IMR-90 (cell line): Measurements from ENCODE around the gene CDH23. TPM values are rescaled to one million over a fixed set of nuclear protein-coding genes. Genes with fewer than 3 reads are reported as not detected.

Source experiments
- ATAC-seq: fragments of 200-7000 bp; cut with Tn5 transposase; 2 replicates; pipeline ENCODE4 v1.9.1; 2020; ENCODE audit warnings: low read depth, mild to moderate bottlenecking, moderate library complexity
- BruUV-seq: library from RNA; stranded (reverse); fragments of 400-500 nt; replicated peaks from 2 replicates; lab custom pipeline; 2021; lab: Mats Ljungman, UMichigan
- CTCF ChIA-PET: fragments of 300-600 bp; formaldehyde crosslinking; extraction: SDS; loops from one replicate; lab custom pipeline; 2021; ENCODE audit warnings: antibody characterized with exemption; lab: Yijun Ruan, JAX
- POLR2A ChIA-PET: fragments of 300-600 bp; sonication (Branson Sonifier 250); formaldehyde crosslinking; loops from one replicate; lab custom pipeline; 2022; ENCODE audit warnings: antibody characterized with exemption; ENCODE audit not compliant: unreplicated experiment; lab: Charles Lee
- DNase-seq: peaks from one replicate; pipeline ENCODE4 v3.0.0; 2013
- H2AFZ ChIP-seq: replicated peaks from 2 replicates; pipeline ENCODE3; 2013; ENCODE audit warnings: low read length, mild to moderate bottlenecking; ENCODE audit not compliant: poor library complexity
- H2AK5ac ChIP-seq: 2 replicates; pipeline ENCODE4 v1.6.1; 2013; ENCODE audit warnings: low read depth, low read length, inconsistent platforms
- H2AK9ac ChIP-seq: replicated peaks from 2 replicates; pipeline ENCODE3; 2013; ENCODE audit warnings: mild to moderate bottlenecking, low read depth, low read length, moderate library complexity; ENCODE audit not compliant: poor library complexity
- H2BK120ac ChIP-seq: 2 replicates; pipeline ENCODE4 v1.6.1; 2013; ENCODE audit warnings: low read depth, low read length, inconsistent platforms
- H2BK15ac ChIP-seq: 3 replicates; pipeline ENCODE4 v1.6.1; 2013; ENCODE audit warnings: low read depth, low read length, inconsistent platforms
- H2BK20ac ChIP-seq: 2 replicates; pipeline ENCODE4 v1.6.1; 2013; ENCODE audit warnings: low read depth, mild to moderate bottlenecking, inconsistent platforms, low read length, moderate library complexity
- H2BK5ac ChIP-seq: 2 replicates; pipeline ENCODE4 v1.6.1; 2013; ENCODE audit warnings: mild to moderate bottlenecking, low read depth, low read length, inconsistent platforms; ENCODE audit not compliant: poor library complexity, severe bottlenecking
- H3K14ac ChIP-seq: replicated peaks from 2 replicates; pipeline ENCODE4 v1.6.1; 2013; ENCODE audit warnings: low read depth, low read length, inconsistent platforms
- H3K18ac ChIP-seq: 2 replicates; pipeline ENCODE4 v1.6.1; 2013; ENCODE audit warnings: low read depth, low read length, control low read depth
- H3K23ac ChIP-seq: 2 replicates; pipeline ENCODE4 v1.6.1; 2013; ENCODE audit warnings: low read depth, low read length, inconsistent platforms
- H3K27ac ChIP-seq: 2 replicates; pipeline ENCODE4 v1.5.1; 2013; ENCODE audit warnings: mild to moderate bottlenecking, control low read depth, low read length; ENCODE audit not compliant: insufficient read depth
- H3K27me3 ChIP-seq: 2 replicates; pipeline ENCODE4 v1.6.1; 2013; ENCODE audit warnings: low read length; ENCODE audit not compliant: control insufficient read depth, insufficient read depth
- H3K36me3 ChIP-seq: 2 replicates; pipeline ENCODE4 v1.6.1; 2013; ENCODE audit warnings: low read length, mixed read lengths; ENCODE audit not compliant: control insufficient read depth, insufficient read depth
- H3K4ac ChIP-seq: 2 replicates; pipeline ENCODE4 v1.6.1; 2013; ENCODE audit warnings: low read depth, low read length, inconsistent platforms
- H3K4me1 ChIP-seq: 2 replicates; pipeline ENCODE4 v1.6.1; 2013; ENCODE audit warnings: low read length, mixed read lengths; ENCODE audit not compliant: control insufficient read depth, insufficient read depth
- H3K4me2 ChIP-seq: 2 replicates; pipeline ENCODE4 v1.6.1; 2013; ENCODE audit warnings: low read depth, mild to moderate bottlenecking, control low read depth, low read length, moderate library complexity
- H3K4me3 ChIP-seq: 2 replicates; pipeline ENCODE4 v1.5.1; 2013; ENCODE audit warnings: low read depth, mild to moderate bottlenecking, control low read depth, low read length, moderate library complexity; ENCODE audit not compliant: insufficient read depth
- H3K56ac ChIP-seq: 2 replicates; pipeline ENCODE4 v1.6.1; 2013; ENCODE audit warnings: low read length, inconsistent platforms; ENCODE audit not compliant: insufficient read depth; ENCODE audit errors: extremely low read depth
- H3K79me1 ChIP-seq, 2 experiments: 2 replicates each; pipeline ENCODE4 v1.6.1; 2013; ENCODE audit warnings: low read length in 2 of 2, inconsistent platforms in 1 of 2, low read depth in 1 of 2
- H3K9ac ChIP-seq: 2 replicates; pipeline ENCODE4 v1.6.1; 2013; ENCODE audit warnings: low read depth, low read length, control low read depth
- H3K9me1 ChIP-seq: 2 replicates; pipeline ENCODE4 v1.6.1; 2013; ENCODE audit warnings: low read length, inconsistent platforms; ENCODE audit not compliant: insufficient read depth
- H3K9me3 ChIP-seq: 2 replicates; pipeline ENCODE4 v1.6.1; 2013; ENCODE audit warnings: low read length; ENCODE audit not compliant: control insufficient read depth, insufficient read depth
- H4K20me1 ChIP-seq: 2 replicates; pipeline ENCODE4 v1.6.1; 2013; ENCODE audit warnings: low read length, inconsistent platforms; ENCODE audit not compliant: insufficient read depth
- H4K5ac ChIP-seq: 2 replicates; pipeline ENCODE4 v1.6.1; 2013; ENCODE audit warnings: mild to moderate bottlenecking, low read depth, low read length, control low read depth
- H4K8ac ChIP-seq, 2 experiments: 2 replicates each; pipeline ENCODE4 v1.6.1; 2013; ENCODE audit warnings: low read depth in 2 of 2, low read length in 2 of 2, control low read depth in 1 of 2, inconsistent platforms in 1 of 2
- H4K91ac ChIP-seq: 2 replicates; pipeline ENCODE4 v1.6.1; 2013; ENCODE audit warnings: low read depth, low read length, inconsistent platforms; ENCODE audit not compliant: insufficient read depth
- BHLHE40 ChIP-seq: fragments of 150-350 bp; IDR thresholded peaks from 2 replicates; pipeline ENCODE4 v1.6.1; 2016; ENCODE audit warnings: mild to moderate bottlenecking, low read depth, low read length
- CTCF ChIP-seq: conservative IDR thresholded peaks from 2 replicates; pipeline ENCODE4 v1.5.1; 2012; ENCODE audit warnings: mild to moderate bottlenecking, low read depth, low read length, improper control_type of control experiment
- ELK1 ChIP-seq: fragments of 150-350 bp; IDR thresholded peaks from 2 replicates; pipeline ENCODE4 v1.6.1; 2016; ENCODE audit warnings: low read depth, mild to moderate bottlenecking, low read length, moderate library complexity, borderline replicate concordance
- MAFK ChIP-seq: IDR thresholded peaks from 2 replicates; pipeline ENCODE4 v1.6.1; 2012; ENCODE audit warnings: low read depth, low read length, improper control_type of control experiment
- MAZ ChIP-seq: IDR thresholded peaks from 2 replicates; pipeline ENCODE4 v1.6.1; 2012; ENCODE audit warnings: low read depth, mild to moderate bottlenecking, low read length, improper control_type of control experiment, moderate library complexity, borderline replicate concordance
- MXI1 ChIP-seq: IDR thresholded peaks from 2 replicates; pipeline ENCODE4 v1.6.1; 2012; ENCODE audit warnings: low read depth, mild to moderate bottlenecking, low read length, moderate library complexity, borderline replicate concordance
- NFE2L2 ChIP-seq: fragments of 150-350 bp; IDR thresholded peaks from 2 replicates; pipeline ENCODE4 v1.6.1; 2016; ENCODE audit warnings: low read depth, mild to moderate bottlenecking, low read length
- RCOR1 ChIP-seq: IDR thresholded peaks from 2 replicates; pipeline ENCODE4 v1.6.1; 2012; ENCODE audit warnings: mild to moderate bottlenecking, low read length, improper control_type of control experiment; ENCODE audit not compliant: insufficient replicate concordance
- SMC3 ChIP-seq: fragments of 150-350 bp; IDR thresholded peaks from 2 replicates; pipeline ENCODE4 v1.6.1; 2016; ENCODE audit warnings: low read depth, mild to moderate bottlenecking, antibody characterized with exemption, low read length, moderate library complexity
- USF2 ChIP-seq: fragments of 150-350 bp; IDR thresholded peaks from 2 replicates; pipeline ENCODE4 v1.6.1; 2017; ENCODE audit warnings: mild to moderate bottlenecking, antibody characterized with exemption, low read length, low read depth
- WGBS, 2 experiments: methylation state at CpG; one replicate each; pipeline versions ENCODE4 v1.1.5 to v1.1.7; 2013; ENCODE audit warnings: missing lambda C conversion rate in 2 of 2; ENCODE audit not compliant: insufficient read length in 1 of 2; ENCODE audit errors: extremely low coverage in 2 of 2; 5-methylcytosine and 5-hydroxymethylcytosine counted together
- dilution Hi-C: fragments of 300-500 bp; cut with HindIII; formaldehyde crosslinking; loops from one replicate; pipeline ENCODE4 v1.14.3; 2018; ENCODE audit warnings: low sequenced_read_pairs; ENCODE audit not compliant: unreplicated experiment
- in situ Hi-C: fragments of 300-500 bp; cut with MboI; formaldehyde crosslinking; loops from 3 replicates; pipeline ENCODE4 v1.14.3; 2019; ENCODE audit warnings: low sequenced_read_pairs, inconsistent platforms, mixed read lengths
- intact Hi-C: fragments of 100-400 bp; cut with micrococcal nuclease; formaldehyde crosslinking; loops from 2 replicates; pipeline ENCODE4 v1.10.0; 2022
- polyA plus RNA-seq, 3 experiments: library from polyadenylated mRNA; depleted of rRNA; stranded (reverse); fragments of >200 nt; gene quantifications; 2 replicates each; pipeline ENCODE4 v1.2.3, GENCODE V29; 2012; ENCODE audit warnings: low replicate concordance in 1 of 3
- total RNA-seq: library from RNA; depleted of rRNA; stranded (reverse); fragments of >200 nt; gene quantifications from 2 replicates; pipeline ENCODE4 v1.2.3, GENCODE V29; 2012

The CDH23 gene
- total and polyA plus RNA-seq, 2 of the 4 experiments (the other 2 are of a cell fraction) = under 0.01 to 0.03 TPM

GRCh38 chr10:71778071-71778825, 381.5 kb downstream of the CDH23 start:
- Histone ChIP-seq H2AFZ (no peak overlapping the region), H3K79me1 (no peaks in the 10 kb centered on the region; a peak in 1 of 4 replicates), H2BK120ac (no peak overlapping the region), H3K14ac (no peak overlapping the region), H2AK5ac (no peak overlapping the region), H3K56ac (no peak overlapping the region), H4K5ac (no peak overlapping the region), H2BK20ac (no peak overlapping the region), H3K18ac (no peak overlapping the region), H2AK9ac (no peak overlapping the region), H4K91ac (no peak overlapping the region), H3K9ac (no peak overlapping the region), H3K36me3 (no peaks in the 10 kb centered on the region), H4K8ac (no peak overlapping the region), H3K27me3 (peaks cover 47% of the 10 kb centered on the region), H3K9me3 (no peaks in the 10 kb centered on the region), H3K4me1 (peaks cover 8% of the 10 kb centered on the region), H3K27ac (no peak overlapping the region), H2BK5ac (no peak overlapping the region), H3K4ac (no peak overlapping the region), H3K4me3 (no peak overlapping the region), H3K9me1 (peaks cover 6% of the 10 kb centered on the region), H2BK15ac (no peak overlapping the region), H3K4me2 (no peak overlapping the region), H4K20me1 (no peaks in the 10 kb centered on the region), H3K23ac (no peak overlapping the region)
- no peak for ATAC-seq
- no peak for DNase-seq
- dilution Hi-C loops (no loop called here), in situ Hi-C loops (no loop called here), intact Hi-C loops (no loop called here)
- POLR2A ChIA-PET = interaction anchor here (0.5 kb wide), 1 partner anchor 10 kb away, joined by 3 read pairs; no protein-coding TSS in a partner anchor
- BruUV-seq = no TSS peak
- TF ChIP-seq SMC3 (no peak), BHLHE40 (no peak), MAFK (no peak), NFE2L2 (no peak), ELK1 (no peak), CTCF (no peak), MAZ (no peak), RCOR1 (no peak), USF2 (no peak), MXI1 (no peak)
- CTCF ChIA-PET = no interaction called here
- no CpG with 5 or more reads among the region's 11 CpGs for WGBS, 2 experiments
